ENCODE measurements around the gene NME4.

- TF ChIP-seq CTCF (IDR thresholded peaks at IDR 0.05; ENCODE audit: low read depth, low read length) (no peak), EZH2phosphoT487 (IDR thresholded peaks at IDR 0.05; ENCODE audit: low read depth) (no peak)
Measured at GRCh38 chr16:397736-398332, 835 bp downstream of the NME4 start.
